GM13977 (cell line): Measurements from ENCODE around the gene TPP1.

Source experiments
- DNase-seq: peaks from one replicate; pipeline ENCODE4 v3.0.0; 2012; ENCODE audit warnings: low spot score
- CTCF ChIP-seq: IDR thresholded peaks from 2 replicates; pipeline ENCODE4 v1.5.1; 2012; ENCODE audit warnings: mild to moderate bottlenecking, control low read depth; ENCODE audit not compliant: insufficient read depth; ENCODE audit errors: extremely low read depth, missing control alignments
- in situ Hi-C: fragments of 300-500 bp; cut with MboI; formaldehyde crosslinking; loops from one replicate; pipeline ENCODE4 v1.12.0; 2022; ENCODE audit warnings: low sequenced_read_pairs, low pct_unique_long_range_greater_than_20kb, mixed read lengths, inconsistent platforms; ENCODE audit not compliant: unreplicated experiment

Gene TPP1

GRCh38 chr11:6598555-6598954, 20.7 kb downstream of the TPP1 start:
- in situ Hi-C loops, result no loop called here
- DNase-seq, result no peak
- TF ChIP-seq CTCF, result no peak

GRCh38 chr11:6596239-6596877, 22.9 kb downstream of the TPP1 start:
- in situ Hi-C loops, result no loop called here
- TF ChIP-seq CTCF, result no peak
- no peak for DNase-seq

GRCh38 chr11:6594142-6594768, 25.0 kb downstream of the TPP1 start:
- no peak for DNase-seq
- in situ Hi-C loops, result no loop called here
- TF ChIP-seq CTCF, result no peak

GRCh38 chr11:6588018-6588417, 31.2 kb downstream of the TPP1 start:
- TF ChIP-seq CTCF, result no peak
- DNase-seq, result no peak
- in situ Hi-C loops, result no loop called here

- no peak for TF ChIP-seq CTCF
- no peak for DNase-seq
- in situ Hi-C loops, result no loop called here
Measured at GRCh38 chr11:6587360-6587953, 31.8 kb downstream of the TPP1 start.

- TF ChIP-seq CTCF, result no peak
- in situ Hi-C loops, result no loop called here
- DNase-seq, result no peak
Measured at GRCh38 chr11:6586434-6587359, 32.5 kb downstream of the TPP1 start.
